ENCODE measurements around the gene CRYBA2.
A peak's percentile ranks its signal among the peaks of the same experiment; 100 is the strongest.

The CRYBA2 gene

DNA sequence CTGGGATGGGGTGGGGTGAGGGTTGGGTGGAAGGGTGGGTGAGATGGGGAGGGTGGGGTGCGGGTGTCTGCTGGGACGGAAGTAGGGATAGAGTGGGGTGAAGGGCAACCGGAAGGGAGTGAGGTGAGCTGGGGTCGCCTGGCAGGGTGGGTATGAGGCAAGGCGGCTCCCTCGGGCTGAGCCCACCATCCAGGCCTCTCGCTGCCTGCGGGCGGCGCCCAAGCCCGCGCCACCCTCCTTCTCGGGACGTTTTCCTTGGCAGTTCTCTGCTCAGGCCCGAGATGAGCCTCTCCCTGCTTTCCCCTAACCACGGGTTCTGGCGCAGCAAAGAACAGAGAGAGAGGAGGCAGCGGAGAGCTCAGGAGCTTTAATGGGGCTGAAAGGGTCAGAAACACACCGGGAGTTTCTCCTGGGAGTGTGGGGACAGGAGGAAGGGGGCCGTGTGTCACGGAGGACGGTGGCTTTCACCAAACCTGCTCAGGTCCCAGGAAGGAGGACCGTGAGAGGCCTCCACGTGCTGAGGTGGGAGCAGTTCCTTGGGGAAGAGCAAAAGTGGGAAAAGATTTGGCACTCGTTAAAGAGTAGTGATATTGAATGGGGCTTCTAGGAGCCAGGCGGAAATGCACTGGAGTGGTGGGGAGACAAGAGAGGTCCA is 12.4 kb downstream of the CRYBA2 start:
- no peak for DNase-seq

DNA sequence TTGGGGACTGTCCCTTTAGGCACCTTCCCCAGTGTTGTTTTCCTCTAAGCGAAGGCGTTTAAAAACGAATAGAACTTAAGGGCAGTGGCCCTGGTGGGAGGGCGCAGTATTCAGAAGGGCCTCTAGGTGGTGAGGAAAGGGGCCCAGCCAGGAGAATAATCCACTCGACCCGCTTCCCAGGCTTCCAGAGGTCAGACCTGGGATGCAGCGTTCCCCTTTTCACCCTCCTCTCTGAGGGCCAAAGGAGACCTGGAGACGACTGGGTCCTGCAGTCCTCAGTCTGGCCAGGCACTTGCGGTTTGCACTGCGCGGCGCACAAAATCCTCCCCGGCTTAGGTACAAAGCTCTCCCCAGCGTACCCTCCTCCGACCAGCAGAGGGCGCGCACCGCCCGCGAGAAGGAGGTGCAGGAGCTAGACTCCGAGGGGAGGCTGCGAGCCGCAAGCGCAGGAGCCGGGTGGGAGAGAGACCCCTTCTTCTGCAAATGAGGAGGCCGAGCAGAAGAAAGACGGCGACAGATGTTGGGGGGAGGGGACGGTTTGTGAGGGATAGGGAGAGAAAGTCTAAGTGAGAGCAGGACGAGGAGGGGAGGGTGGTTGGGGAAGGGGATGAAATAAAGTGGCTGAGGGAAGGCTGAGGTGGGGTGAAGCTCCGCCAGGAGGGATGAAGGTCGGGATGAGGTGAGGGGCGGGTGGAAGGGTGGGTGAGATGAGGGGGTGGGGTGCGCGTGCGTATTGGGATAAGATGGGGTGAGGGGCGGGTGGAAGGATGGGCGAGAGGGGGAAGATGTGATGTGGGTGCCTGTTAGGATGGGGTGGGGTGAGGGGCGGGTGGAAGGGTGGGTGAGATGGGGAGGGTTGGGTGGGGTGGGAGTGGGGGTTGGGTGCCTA is 13.1 kb downstream of the CRYBA2 start:
- DNase-seq, result peak; percentile 88

- DNase-seq, result no peak
Measured at GRCh38 chr2:218975060-218975777, 18.0 kb downstream of the CRYBA2 start.

DNA sequence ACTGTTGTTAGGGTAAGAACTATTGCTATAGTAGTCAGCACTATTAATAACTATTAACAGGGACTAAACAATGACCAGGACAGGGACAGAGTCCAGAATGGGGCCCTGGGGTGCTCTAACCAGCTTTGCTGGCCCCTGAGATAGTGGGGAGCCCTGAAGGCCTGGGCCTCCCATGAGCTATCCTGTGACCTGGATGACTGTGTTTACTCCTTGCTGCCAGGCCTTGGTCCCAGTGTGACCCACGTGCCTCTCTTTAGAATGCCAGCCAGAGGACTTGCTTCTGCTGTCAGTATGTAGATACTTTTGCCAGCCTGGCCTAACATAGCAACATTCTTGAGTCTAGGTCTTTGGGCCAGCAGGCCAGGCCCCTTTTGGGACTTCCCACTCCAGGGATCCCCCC is 22.3 kb downstream of the CRYBA2 start:
- no peak for DNase-seq

DNA sequence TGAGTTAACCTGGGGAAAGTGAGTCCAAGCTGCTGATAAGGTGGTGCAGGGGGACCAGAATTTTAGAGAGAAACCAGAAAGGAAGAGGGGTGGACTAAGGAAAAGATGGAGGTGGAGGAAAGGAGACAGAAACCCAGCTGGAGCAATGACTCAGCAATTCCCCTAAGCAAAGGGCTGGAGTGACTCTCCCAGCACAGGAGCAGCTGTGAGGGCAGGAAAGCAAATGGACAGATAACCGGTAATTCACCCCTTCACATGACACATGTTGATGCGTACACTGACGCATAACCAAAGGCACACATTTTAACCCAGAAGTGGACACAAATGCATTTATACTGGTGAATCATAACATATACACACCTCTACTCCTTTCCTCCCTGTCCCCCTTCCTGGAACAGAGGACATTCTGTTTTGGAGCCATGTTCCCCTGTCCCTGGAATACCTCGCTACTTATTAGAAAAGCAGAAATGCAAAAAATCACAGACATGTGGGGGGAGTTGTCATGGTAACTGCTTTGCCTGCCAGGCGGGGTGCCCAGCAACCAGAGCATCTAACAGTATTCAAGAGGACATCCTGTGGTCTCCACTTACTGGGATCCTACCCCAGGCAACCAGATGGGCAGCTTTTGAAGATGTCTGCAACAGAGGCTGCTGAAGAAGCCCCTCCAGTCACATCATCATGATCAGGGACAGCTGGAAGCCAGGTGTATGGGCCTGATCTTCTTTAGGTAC is 29.0 kb downstream of the CRYBA2 start:
- DNase-seq, result no peak

GRCh38 chr2:218963601-218964000 is 29.6 kb downstream of the CRYBA2 start:
- no peak for DNase-seq

DNA sequence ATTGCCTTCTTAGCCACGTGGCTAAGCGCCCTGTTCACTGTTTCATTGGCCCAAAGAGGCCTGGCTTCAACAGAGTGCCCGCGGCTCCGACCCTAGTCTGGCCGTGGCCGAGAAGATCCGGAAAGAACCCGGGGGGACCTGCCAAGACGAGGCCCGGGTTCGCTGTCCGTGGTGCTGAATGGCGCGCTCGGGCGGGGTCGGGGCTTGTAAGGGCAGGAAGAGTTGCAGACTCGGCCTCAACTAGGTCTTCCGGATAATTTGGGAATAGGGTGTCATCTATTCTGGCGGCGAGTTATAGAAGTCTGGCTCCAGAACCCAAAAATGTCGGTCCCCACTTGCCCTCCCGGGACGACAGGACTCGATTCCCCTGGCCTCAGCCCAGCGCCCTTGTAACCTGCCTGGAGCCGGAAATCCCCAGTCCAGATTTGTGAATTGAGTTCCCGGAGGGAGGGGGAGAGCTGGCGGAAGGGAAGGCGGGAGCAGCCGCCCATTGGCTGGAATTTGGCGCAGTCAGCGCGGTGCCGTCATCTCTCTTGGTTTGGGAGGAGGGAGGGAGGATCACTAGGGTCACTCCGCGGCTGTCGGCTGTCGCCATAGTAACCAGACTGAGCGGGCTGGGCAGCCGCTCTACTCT is 30.2 kb downstream of the CRYBA2 start:
- no peak for DNase-seq

- DNase-seq, result no peak
Measured at GRCh38 chr2:218961651-218962570, 31.3 kb downstream of the CRYBA2 start.

- DNase-seq, result no peak
Measured at GRCh38 chr2:218961229-218961628, 32.0 kb downstream of the CRYBA2 start.

- no peak for DNase-seq
Measured at GRCh38 chr2:218960309-218961165, 32.7 kb downstream of the CRYBA2 start.

- no peak for DNase-seq
Measured at GRCh38 chr2:218959761-218960308, 33.4 kb downstream of the CRYBA2 start.

DNA sequence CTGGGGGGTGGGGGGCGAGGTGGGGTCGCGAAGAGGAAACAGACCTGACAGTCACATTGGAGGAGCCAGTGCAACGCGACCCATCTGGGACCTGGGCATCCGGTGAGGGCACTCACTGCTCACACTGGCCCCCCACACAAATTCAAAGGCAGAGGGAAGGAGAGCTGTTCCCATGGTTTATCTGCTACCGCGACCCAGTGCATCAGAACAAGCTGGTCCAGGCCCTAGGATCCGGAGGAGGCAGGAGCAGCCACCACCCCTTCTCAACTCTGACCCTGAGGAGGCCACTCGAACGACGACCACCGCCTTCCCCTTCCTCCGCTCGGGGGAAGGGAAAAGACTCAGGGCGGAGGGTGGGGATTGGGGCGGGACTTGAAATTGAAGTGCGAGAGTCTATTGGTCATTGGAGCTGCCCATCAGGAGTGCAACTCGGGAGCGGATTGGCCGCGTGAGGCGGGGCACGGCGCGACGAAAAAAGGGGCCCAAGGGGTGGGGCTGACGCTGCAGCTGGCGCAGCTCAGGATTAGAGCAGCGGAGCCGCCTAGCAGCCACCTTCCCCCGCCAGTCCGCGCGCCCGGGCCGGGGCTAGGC is 34.0 kb downstream of the CRYBA2 start, which contains the start of gene CDK5R2:
Gene CDK5R2 (plus strand): TSS at position 526 of the 591 bp plus-strand sequence. CDS start 155 bp downstream, outside the sequence.
- no peak for DNase-seq

- DNase-seq, result no peak
Measured at GRCh38 chr2:218958276-218958675, 34.9 kb downstream of the CRYBA2 start.

DNA sequence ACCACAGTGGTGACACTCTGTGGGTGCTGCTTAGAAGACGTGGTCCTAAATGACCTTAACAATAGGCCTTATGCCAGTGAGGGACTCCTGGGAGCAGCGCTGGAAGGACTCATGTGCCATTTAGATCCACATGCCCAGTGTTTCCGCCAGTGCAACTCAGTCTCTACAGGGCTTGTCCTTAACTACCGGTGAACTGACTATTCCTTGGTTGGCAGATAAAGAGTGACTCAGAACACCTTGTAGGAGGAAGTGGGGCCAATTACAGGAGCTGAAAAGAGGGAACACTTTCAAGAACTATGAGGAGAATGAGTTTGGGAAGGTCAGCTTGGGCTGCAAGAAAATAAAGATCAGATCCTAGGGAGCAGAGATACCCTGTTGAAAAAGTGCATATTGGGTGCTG is 35.6 kb downstream of the CRYBA2 start:
- no peak for DNase-seq

- no peak for DNase-seq
Measured at GRCh38 chr2:218956039-218956438, 37.2 kb downstream of the CRYBA2 start.

- DNase-seq, result no peak
Measured at GRCh38 chr2:218954541-218955300, 38.5 kb downstream of the CRYBA2 start.

DNA sequence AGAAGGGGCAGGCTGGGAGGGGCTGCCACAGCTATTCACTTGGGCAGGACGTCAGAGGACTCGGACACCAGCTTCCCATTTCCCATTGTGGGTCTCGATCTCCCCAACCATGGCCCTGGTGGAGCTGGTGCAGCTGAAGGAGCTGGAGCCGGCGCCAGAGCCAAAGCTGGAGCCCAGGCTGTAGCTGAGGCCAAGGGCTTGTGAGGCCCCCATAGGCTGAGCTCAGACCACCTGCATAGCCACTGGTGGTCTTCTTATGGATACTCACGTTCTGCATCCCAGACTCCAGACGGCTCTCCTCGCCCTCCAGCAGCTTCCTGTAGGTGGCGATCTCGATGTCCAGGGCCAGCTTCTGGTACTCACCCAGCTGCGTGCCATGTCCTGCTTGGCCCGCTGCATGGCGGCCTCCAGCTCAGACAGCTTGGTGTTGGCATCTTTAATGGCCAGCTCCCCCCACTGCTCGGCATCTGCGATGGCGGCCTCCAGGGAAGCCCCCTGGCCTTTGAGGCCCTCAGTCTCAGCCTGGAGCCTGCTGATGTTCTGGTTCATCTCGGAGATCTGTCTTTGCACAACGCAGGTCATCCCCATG is 39.8 kb downstream of the CRYBA2 start:
- no peak for DNase-seq

GRCh38 chr2:218952160-218952559 is 41.1 kb downstream of the CRYBA2 start:
- DNase-seq, result no peak

All from KG1 (cell line).